Frontal cortex (tissue), 4 donors: Measurements from ENCODE around the gene PYCR2. TPM values are rescaled to one million over a fixed set of nuclear protein-coding genes. Genes with fewer than 3 reads are reported as not detected.
"Not testable (repeated sequence)": the region's sequence is repeated elsewhere in the genome, so short reads cannot be mapped to it uniquely, and the experiment has no call there.

Source experiments
- DNase-seq, 2 donors: peaks; one replicate each; pipeline ENCODE4 v3.0.0; 2012; ENCODE audit warnings: low spot score in 2 of 2
- FAIRE-seq: peaks from 2 replicates; lab custom pipeline; 2012; peaks lifted over from hg19 to GRCh38; lab: Jason Lieb, UNC
- total RNA-seq: library from RNA; depleted of rRNA; stranded (reverse); fragments of >200 nt; gene quantifications from one replicate; pipeline ENCODE4 v1.2.3, GENCODE V29; 2014
- donor health status: control.
- donor health status: control.
- donor health status: control.

PYCR2 gene
- total RNA-seq, 1 donor from 2014 or later: 14.3 TPM

DNA sequence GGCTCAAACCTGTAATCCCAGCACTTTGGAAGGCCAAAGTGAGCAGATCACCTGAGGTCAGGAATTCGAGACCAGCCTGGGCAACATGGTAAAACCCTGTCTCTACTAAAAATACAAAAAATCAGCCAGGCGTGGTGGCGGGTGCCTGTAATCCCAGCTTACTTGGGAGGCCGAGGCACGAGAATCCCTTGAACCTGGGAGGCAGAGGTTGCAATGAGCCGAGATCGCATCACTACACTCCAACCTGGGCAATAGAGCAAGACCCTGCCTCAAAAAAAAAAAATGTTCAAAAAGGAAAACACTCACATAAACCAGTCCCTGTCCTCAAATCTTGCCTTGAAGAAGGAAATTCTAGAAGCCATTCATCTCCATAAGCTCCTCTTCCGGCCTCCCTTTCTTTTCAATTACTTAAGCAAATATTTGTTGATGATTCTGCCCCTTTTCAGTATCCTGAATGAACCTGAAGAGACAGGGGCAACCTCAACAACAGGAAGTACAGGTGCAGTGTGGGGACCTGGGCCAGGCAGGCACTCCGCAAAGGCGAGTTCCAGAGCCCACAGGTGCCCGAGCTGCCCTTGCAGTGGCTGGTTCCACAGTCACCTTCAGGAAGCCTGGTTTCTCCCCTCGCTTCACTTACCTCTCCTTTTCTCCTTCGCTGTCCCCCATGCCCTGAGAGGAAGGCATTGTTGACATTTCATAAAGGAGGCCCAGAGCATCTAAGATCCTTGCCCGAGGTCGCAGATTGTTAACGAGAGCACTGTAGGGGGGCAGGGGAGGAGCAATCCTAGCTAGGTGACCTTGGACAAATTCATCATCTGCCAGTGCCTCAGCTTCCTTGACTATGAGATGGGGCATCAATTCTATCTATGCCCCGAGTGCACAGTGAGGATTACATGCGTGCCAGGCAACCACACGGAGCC lies 26.2 kb downstream of the PYCR2 start:
- DNase-seq (no peak), FAIRE-seq (no peak)

DNA sequence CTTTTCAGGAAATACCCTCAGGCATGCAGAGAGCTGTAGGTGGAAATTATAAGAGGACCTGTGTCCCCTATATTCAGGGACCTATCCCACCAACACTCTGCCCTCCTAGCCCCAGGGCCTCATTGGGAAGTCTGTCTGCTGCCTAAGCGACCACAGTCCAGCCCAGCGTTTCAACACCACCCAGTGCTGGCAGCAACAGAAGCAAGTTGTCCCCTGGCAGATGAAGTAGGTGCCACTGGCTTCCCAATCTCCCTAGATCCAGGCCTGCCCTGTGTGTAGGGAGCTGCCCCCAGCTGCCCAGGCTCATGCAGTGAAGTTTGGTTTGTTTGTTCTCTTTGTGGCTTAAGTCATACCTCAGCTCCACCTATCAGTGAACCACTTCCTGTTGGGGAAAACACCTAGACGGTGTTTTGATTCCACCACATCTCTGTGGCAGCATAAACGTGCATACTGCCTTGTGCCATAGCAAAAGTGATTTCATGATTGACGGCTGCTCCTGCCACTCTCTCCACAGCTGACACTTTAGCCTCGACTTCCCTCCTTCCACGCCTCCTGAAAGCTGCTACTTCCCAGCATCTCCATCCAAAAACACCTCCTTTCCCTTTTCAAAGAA lies 27.0 kb downstream of the PYCR2 start:
- DNase-seq (no peak), FAIRE-seq (no peak)

DNA sequence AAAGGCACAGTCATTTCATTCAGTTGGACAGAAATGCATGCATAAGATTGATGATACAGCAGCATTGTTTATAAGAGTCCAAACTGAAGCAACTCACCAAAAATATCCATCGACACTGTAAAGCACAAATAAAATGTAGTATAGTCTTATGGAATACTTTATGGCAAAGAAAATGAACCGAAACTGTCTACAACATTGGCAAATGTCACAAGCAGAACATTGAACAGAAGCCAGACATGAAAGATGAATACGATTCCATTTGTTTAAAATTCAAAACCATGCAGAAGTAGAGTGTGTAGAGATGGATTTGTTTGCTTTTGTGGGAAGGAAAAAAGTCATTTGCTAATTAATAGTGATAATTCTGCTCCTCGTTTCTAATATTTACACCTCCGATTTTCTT lies 27.6 kb downstream of the PYCR2 start:
- DNase-seq (no peak), FAIRE-seq (no peak)

GRCh38 chr1:225892307-225892706 lies 31.7 kb downstream of the PYCR2 start:
- FAIRE-seq: no peak
- DNase-seq: no peak

DNA sequence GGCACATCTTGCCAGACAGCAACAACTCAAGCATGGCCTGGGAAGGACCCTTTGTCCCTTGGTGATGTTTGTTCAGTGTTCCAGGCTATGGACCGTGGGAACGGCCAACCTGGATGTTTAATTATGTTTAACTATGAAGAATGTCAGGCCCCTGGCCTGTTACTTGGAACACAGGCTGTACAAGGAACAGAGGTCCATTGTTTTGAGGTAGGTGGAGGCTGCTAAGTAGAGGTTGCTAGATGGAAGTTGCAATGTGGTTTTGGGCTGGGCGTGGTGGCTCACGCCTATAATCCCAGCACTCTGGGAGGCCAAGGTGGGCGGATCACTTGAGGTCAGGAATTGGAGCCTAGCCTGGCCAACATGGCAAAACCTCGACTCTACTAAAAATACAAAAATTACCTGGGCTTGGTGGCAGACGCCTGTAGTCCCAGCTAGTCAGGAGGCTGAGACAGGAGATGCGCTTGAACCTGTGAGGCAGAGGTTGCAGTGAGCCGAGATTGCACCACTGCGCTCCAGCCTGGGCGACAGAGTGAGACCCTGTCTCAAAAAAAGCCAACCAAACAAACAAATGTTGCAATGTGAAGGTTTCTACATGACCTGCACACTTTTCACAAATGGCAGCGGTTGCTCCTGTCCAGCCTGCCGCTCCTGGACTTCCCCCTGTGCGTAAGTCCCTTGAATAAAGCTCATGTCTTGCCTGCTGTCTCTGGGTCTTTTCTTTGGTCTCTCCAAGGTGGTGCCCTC lies 32.6 kb downstream of the PYCR2 start:
- FAIRE-seq: no peak
- no peak for DNase-seq

DNA sequence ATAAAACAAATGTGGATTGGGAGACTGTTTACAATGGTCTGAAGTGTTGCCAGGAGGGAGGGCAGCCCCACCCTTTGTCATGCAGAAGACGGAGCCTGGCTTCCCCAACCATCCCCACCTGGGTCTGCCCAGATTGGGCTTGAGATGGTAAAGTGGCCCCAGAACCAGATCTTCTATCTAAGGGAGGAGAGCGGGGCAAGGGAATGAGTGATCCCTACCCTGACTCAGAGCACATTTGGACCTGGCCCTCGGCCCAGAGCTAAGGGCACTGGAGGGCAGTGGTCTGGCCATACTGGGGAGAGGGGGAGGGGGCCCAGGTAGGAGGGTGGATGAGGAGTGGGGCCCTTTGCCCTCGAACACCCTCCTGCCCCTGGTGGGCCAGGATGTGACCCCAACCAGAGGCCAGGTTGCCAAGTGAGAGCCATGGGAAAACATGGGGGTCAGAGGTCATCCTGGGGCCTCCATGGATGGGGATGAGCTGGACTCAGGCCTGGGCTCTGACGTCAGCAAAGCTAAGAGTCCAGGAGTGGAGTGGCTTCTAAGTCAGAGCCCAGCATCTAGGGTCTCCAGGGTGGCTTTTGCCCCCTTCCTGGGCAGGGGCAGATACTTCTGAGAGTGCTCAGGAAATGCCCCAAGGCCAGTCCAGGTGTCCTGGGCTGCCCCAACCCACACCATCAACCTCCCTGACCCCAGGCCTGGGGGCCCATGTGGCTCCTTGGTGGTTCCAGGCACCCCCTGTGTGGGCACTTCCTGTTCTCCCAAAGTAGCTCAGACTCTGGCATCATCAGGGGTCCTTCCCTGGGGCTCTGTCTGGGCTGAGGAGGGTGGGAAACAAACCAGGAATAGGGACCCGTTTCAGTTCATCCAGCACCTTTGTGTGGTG lies 33.5 kb downstream of the PYCR2 start:
- FAIRE-seq (no peak), DNase-seq (no peak)

GRCh38 chr1:225889743-225890142 lies 34.3 kb downstream of the PYCR2 start:
- no peak for FAIRE-seq
- no peak for DNase-seq

- no peak for DNase-seq
- FAIRE-seq: no peak
Observed at GRCh38 chr1:225888898-225889601, 35.0 kb downstream of the PYCR2 start, which contains the start of gene LEFTY1. Gene LEFTY1 (minus strand): TSS chr1:225889146. CDS start chr1:225889066, 80 bp downstream.

DNA sequence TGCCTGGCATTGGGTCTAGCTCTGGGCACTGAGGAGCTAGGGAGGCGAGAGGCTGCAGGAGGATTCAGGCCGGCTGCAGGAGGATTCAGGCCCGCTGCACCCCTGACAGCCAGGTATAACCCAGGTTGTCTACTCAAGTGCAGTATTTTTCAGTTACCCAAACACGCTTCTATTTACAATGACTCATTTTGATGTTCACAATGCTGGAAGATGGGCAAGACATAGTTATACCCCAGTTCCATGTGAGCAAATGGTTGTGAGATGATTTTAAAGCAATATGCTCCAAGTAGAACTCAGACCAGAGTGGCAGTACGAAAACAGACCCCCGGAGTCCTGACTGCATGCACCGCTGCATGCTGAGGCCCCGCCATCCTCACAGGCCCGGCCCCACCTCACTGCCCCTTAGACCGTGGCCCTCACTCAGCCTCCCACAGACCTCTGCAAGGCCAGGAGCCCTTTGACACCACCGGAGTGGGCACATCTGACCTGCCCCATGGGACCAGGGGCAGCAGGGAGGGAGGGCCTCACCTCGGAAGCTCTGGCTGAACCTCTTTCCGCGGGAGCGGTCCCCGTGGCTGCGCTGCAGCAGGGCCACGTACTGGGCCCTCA lies 35.7 kb downstream of the PYCR2 start:
- FAIRE-seq (no peak), DNase-seq (no peak)

DNA sequence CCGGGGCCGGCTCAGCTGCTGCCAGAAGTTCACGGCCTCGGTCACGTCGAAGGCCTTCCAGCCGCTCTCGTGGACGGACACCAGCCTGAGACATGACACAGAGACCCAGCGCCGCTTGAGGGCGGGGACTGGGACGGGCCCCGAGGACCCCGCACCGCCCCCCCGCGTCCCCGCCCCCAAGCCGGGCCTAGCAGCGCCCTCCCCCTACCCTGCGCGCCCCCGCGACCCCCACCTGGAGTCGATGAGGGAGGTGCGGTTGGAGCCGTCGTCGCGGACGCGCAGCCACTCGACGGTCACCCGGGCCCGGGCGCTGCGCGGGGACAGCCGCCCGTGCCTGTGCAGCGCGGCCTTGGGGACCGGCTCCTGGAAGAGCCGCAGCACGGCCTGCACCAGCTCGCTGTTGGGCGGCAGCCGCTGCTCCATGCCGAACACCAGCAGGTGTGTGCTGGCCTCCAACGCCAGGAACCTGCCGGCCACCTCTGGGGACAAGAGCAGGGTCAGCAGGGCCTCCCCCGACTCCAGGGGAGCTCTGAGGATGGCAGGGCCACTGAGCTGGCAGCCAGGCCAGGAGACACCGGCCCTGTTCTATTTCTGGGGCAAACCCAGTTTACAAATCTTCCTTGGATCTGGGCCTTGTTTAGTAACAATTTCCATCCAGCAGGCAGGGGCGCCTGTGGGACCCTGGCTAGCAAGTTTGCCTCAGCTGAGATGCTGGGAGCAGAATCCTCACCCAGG lies 36.3 kb downstream of the PYCR2 start:
- not testable (repeated sequence) for FAIRE-seq, DNase-seq

DNA sequence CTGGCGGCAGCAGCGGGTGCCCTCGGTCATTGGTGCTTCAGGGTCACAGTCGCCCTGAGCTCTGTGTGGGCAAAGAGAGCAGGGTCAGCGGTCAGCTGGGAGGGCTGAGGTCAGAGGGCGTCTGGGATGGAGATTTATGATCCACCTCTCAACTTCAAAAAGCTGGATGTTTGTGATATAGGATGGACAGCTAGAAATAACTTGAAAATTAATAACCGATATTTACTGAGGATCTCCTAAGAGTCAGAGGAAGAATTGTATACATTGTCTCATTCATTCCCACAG lies 37.1 kb downstream of the PYCR2 start:
- no peak for FAIRE-seq
- DNase-seq: no peak

DNA sequence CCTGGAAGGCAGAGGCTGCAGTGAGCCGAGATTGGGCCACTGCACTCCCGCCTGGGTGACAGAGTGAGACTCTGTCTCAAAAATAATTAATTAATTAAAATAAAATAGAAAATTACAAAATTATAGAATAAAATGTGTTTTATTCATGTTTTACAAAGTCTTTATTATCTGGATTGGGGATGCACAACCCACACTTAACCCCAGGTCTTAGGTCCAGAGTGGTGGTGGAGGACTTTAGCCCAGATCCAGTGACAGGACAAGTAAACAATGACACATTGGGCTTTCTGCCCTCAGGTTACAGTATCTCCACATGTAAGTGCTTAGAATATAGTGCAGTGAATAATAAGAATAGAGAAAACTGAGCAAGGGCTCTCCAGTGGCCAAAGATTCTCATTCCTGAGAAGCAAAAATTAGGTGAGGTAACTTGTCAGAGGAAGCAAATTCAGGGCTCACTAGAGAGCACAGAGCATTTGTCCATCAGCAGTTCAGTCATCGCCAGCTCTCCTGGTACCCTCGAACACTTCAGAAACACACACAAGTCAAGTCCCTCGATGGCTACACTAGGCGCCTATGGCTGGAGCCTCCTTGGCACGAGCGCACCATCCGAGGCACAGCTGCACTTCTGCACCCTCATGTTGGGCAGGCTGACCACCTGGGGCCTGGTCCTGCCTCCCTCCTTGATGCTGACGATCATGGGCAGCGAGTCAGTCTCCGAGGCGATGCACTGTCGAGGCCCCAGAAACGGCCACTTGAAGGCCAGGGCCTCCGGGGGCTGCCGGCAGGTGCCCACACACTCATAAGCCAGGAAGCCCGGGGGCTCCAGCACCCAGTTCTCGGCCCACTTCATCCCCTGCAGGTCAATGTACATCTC lies 37.7 kb downstream of the PYCR2 start:
- DNase-seq (no peak), FAIRE-seq (no peak)

- no peak for DNase-seq
- no peak for FAIRE-seq
Observed at GRCh38 chr1:225885336-225885735, 38.7 kb downstream of the PYCR2 start.

DNA sequence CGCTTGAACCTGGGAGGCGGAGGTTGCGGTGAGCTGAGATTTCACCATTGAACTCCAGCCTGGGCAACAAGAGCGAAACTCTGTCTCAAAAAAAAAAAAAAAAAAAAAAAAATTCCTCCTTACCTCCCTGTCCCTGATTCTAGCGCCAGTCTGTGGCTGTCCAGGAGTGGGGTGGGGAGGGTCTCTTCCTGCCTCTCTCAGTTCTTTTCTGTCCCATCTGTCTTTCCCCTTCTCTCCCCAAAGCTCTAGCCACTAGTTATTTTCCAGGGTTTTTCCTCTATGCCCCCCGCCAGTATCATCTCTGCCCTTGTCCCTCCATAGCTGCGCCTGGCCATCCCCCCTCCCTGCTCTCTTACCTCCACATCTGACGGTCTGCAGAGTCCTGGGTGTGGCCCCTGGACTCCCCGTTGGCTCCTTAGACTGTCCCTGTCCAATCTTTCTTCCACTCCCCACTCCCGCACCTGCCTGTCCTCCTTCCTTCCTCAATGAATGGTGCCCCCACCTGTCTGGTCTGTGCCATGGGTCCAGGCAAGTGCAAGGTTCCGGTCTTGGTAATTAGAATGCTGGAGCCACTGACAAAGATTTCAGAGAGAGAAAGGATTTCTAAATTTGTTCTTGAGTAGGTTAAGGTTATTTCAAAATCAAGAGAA lies 40.3 kb downstream of the PYCR2 start:
- no peak for FAIRE-seq

DNA sequence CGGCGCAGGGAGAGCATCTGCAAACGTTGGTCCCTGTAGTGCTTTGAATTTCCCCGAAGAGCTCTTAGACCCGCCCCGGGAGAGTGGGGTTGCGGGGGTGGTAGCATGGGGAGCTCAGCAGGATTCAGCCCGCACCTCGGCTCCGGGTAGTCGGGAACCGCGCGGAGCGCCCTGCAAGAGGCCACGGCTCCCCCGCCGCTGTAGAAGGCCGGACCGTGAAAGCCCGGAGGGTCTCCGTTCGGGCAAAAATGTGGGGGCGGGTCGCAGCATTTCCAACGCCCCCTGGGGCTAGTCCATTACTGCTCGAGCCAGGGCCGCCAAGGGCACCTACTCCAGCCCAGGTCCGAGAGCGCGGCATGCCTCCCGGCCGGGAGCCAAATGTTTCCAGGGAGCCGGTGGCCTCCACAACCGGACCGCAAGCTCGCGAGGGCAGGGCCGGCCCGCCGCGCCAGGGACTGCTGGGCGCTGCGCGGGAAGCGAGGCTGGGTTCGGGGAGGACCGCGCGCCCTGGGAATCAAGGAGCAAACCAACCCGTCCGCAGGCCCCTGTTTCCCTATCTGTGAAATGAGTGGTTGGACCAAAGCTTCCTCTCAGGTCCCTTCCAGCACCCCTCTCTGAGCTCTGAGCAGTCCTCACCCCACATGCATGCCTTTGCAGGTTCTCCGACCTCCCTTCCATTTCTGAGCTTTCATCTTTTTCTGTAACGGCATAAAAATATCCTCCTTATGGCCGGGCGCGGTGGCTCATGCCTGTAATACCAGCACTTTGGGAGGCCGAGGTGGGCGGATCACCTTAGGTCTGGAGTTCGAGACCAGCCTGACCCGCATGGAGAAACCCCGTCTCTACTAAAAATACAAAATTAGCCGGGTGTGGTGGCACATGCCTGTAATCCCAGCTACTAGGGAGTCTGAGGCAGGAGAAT lies 41.1 kb downstream of the PYCR2 start:
- peak; percentile 65 to 72 for DNase-seq
- FAIRE-seq: no peak

More for the DNA sequence above, 40.3 kb downstream of the PYCR2 start:
- no peak for DNase-seq
